NCI-H2081 (cell line): ENCODE results near the gene PLEK2.

Source experiments
- DNase-seq, 2 experiments: peaks; one replicate each; lab custom pipeline; 2025; lab: John Stamatoyannopoulos, UW

PLEK2 gene

GRCh38 chr14:67397536-67397935 is 14.4 kb downstream of the PLEK2 start:
- no peak for DNase-seq

- no peak for DNase-seq
Measured at GRCh38 chr14:67396381-67396970, 15.5 kb downstream of the PLEK2 start.

GRCh38 chr14:67395876-67396189 is 16.1 kb downstream of the PLEK2 start:
- no peak for DNase-seq

GRCh38 chr14:67395086-67395875 is 16.7 kb downstream of the PLEK2 start:
- no peak for DNase-seq

- no peak for DNase-seq
Measured at GRCh38 chr14:67393689-67394088, 18.3 kb downstream of the PLEK2 start.

GRCh38 chr14:67392800-67393199 is 19.2 kb downstream of the PLEK2 start:
- no peak for DNase-seq

GRCh38 chr14:67392123-67392522 is 19.8 kb downstream of the PLEK2 start:
- DNase-seq, result no peak

GRCh38 chr14:67391268-67391667 is 20.7 kb downstream of the PLEK2 start:
- DNase-seq, result no peak

GRCh38 chr14:67389811-67390534 is 22.0 kb downstream of the PLEK2 start:
- no peak for DNase-seq

GRCh38 chr14:67389275-67389674 is 22.7 kb downstream of the PLEK2 start:
- no peak for DNase-seq

- no peak for DNase-seq
Measured at GRCh38 chr14:67387195-67387594, 24.8 kb downstream of the PLEK2 start.

- DNase-seq, result no peak
Measured at GRCh38 chr14:67385618-67386017, 26.3 kb downstream of the PLEK2 start.

GRCh38 chr14:67385120-67385519 is 26.8 kb downstream of the PLEK2 start:
- DNase-seq, result no peak

GRCh38 chr14:67377916-67378315 is 34.0 kb downstream of the PLEK2 start:
- DNase-seq, result no peak

GRCh38 chr14:67373347-67373746 is 38.6 kb downstream of the PLEK2 start:
- DNase-seq, result no peak

GRCh38 chr14:67372833-67373232 is 39.1 kb downstream of the PLEK2 start:
- no peak for DNase-seq

- no peak for DNase-seq
Measured at GRCh38 chr14:67371247-67372148, 40.5 kb downstream of the PLEK2 start.

GRCh38 chr14:67370830-67371229 is 41.1 kb downstream of the PLEK2 start:
- no peak for DNase-seq

GRCh38 chr14:67365476-67365875 is 46.5 kb downstream of the PLEK2 start:
- no peak for DNase-seq

- no peak for DNase-seq
Measured at GRCh38 chr14:67360470-67361206, 51.3 kb downstream of the PLEK2 start.

GRCh38 chr14:67359775-67360469 is 52.0 kb downstream of the PLEK2 start, which contains the start of the genes ATP6V1D and EIF2S1:
TSS of gene ATP6V1D (minus strand) at chr14:67359804. CDS start at chr14:67359698, 106 bp downstream.
TSS of gene EIF2S1 (plus strand) at chr14:67360328. CDS start at chr14:67364768, 4,440 bp downstream.
- peak; percentile 99 for DNase-seq
